IgD-negative memory B cell (primary cell): ENCODE measurements around the gene SLC15A3. TPM values are rescaled to one million over a fixed set of nuclear protein-coding genes. Genes with fewer than 3 reads are reported as not detected.

Experiments used
- H3K27ac Mint-ChIP-seq, 3 donors: one replicate each; pipeline ENCODE4 v1.8.0; 2020 to 2022; ENCODE audit warnings: mild to moderate bottlenecking in 3 of 3, mixed read lengths in 3 of 3, moderate library complexity in 1 of 3
- H3K27me3 Mint-ChIP-seq: one replicate; pipeline ENCODE4 v1.8.0; 2021; ENCODE audit warnings: mixed read lengths
- H3K36me3 Mint-ChIP-seq: one replicate; pipeline ENCODE4 v1.8.0; 2020; ENCODE audit warnings: mild to moderate bottlenecking, mixed read lengths
- H3K4me1 Mint-ChIP-seq, 3 donors: one replicate each; pipeline ENCODE4 v1.8.0; 2020 to 2022; ENCODE audit warnings: mixed read lengths in 3 of 3, mild to moderate bottlenecking in 1 of 3
- H3K4me3 Mint-ChIP-seq, 4 donors: one replicate each; pipeline ENCODE4 v1.8.0; 2020 to 2022; ENCODE audit warnings: mild to moderate bottlenecking in 4 of 4, mixed read lengths in 4 of 4, moderate library complexity in 3 of 4
- H3K9me3 Mint-ChIP-seq, 3 donors: one replicate each; pipeline ENCODE4 v1.8.0; 2020 to 2021; ENCODE audit warnings: mixed read lengths in 3 of 3, mild to moderate bottlenecking in 1 of 3
- polyA plus RNA-seq: library from polyadenylated mRNA; unstranded; fragments of 300-500 nt; fragmentation: Illumina TruSeq; gene quantifications from one replicate; pipeline ENCODE4 v1.2.3, GENCODE V29; 2021

Gene SLC15A3
- polyA plus RNA-seq, 1 donor from 2014 or later: 15.2 TPM

GRCh38 chr11:60934790-60935605, 17.0 kb downstream of the SLC15A3 start:
- Mint-ChIP-seq H3K9me3 (peaks cover 0 to 2% (median 0%) of the 10 kb centered on the region in 3 donors), H3K36me3 (peaks cover 3% of the 10 kb centered on the region), H3K4me1 (peaks cover 25 to 27% (median 25%) of the 10 kb centered on the region in 3 donors), H3K4me3 (peak overlapping the region in 2 of 4 donors; percentile 56), H3K27me3 (no peaks in the 10 kb centered on the region), H3K27ac (peak overlapping the region; percentile 85 to 89 (median 86))

- H3K27me3 Mint-ChIP-seq: no peaks in the 10 kb centered on the region
- peaks cover 25 to 29% (median 29%) of the 10 kb centered on the region in 3 donors for H3K4me1 Mint-ChIP-seq
- peaks cover 0 to 2% (median 0%) of the 10 kb centered on the region in 3 donors for H3K9me3 Mint-ChIP-seq
- H3K36me3 Mint-ChIP-seq: no peaks in the 10 kb centered on the region
- peak overlapping the region in 1 of 4 donors; percentile 9 for H3K4me3 Mint-ChIP-seq
- H3K27ac Mint-ChIP-seq: peak overlapping the region; percentile 73 to 99 (median 94)
Measured at GRCh38 chr11:60934124-60934789, 17.7 kb downstream of the SLC15A3 start.

- Mint-ChIP-seq H3K36me3 (no peaks in the 10 kb centered on the region), H3K27ac (peak overlapping the region; percentile 23 to 99 (median 94)), H3K27me3 (no peaks in the 10 kb centered on the region)
Measured at GRCh38 chr11:60933416-60934123, 18.4 kb downstream of the SLC15A3 start.

GRCh38 chr11:60932605-60933356, 19.2 kb downstream of the SLC15A3 start:
- H3K36me3 Mint-ChIP-seq: no peaks in the 10 kb centered on the region
- no peaks in the 10 kb centered on the region for H3K27me3 Mint-ChIP-seq
- peak overlapping the region; percentile 78 to 99 (median 94) for H3K27ac Mint-ChIP-seq
- peak overlapping the region; percentile 60 to 85 (median 77) for H3K4me3 Mint-ChIP-seq
- H3K4me1 Mint-ChIP-seq: peaks cover 25 to 29% (median 29%) of the 10 kb centered on the region in 3 donors
- H3K9me3 Mint-ChIP-seq: peaks cover 0 to 2% (median 0%) of the 10 kb centered on the region in 3 donors

More at GRCh38 chr11:60933416-60934123, 18.4 kb downstream of the SLC15A3 start:
- H3K4me3 Mint-ChIP-seq: peak overlapping the region in 2 of 4 donors; percentile 9 to 66
- peaks cover 25 to 29% (median 29%) of the 10 kb centered on the region in 3 donors for H3K4me1 Mint-ChIP-seq
- H3K9me3 Mint-ChIP-seq: peaks cover 0 to 2% (median 0%) of the 10 kb centered on the region in 3 donors

GRCh38 chr11:60931917-60932316, 20.1 kb downstream of the SLC15A3 start:
- Mint-ChIP-seq H3K4me1 (peaks cover 25 to 29% (median 29%) of the 10 kb centered on the region in 3 donors), H3K36me3 (no peaks in the 10 kb centered on the region), H3K9me3 (peaks cover 0 to under 1% (median 0%) of the 10 kb centered on the region in 3 donors), H3K4me3 (peak overlapping the region; percentile 60 to 93 (median 84)), H3K27me3 (no peaks in the 10 kb centered on the region), H3K27ac (peak overlapping the region; percentile 94 to 99 (median 97))

GRCh38 chr11:60930394-60930793, 21.6 kb downstream of the SLC15A3 start:
- no peaks in the 10 kb centered on the region for H3K36me3 Mint-ChIP-seq
- H3K27me3 Mint-ChIP-seq: no peaks in the 10 kb centered on the region
- H3K4me1 Mint-ChIP-seq: peaks cover 30 to 34% (median 31%) of the 10 kb centered on the region in 3 donors
- no peaks in the 10 kb centered on the region for H3K9me3 Mint-ChIP-seq
- peak overlapping the region in 1 of 4 donors; percentile 85 for H3K4me3 Mint-ChIP-seq
- peak overlapping the region in 2 of 3 donors; percentile 39 to 99 for H3K27ac Mint-ChIP-seq

- Mint-ChIP-seq H3K27ac (peak overlapping the region in 1 of 3 donors; percentile 7), H3K27me3 (peaks cover 3% of the 10 kb centered on the region)
Measured at GRCh38 chr11:60929764-60930163, 22.2 kb downstream of the SLC15A3 start.

GRCh38 chr11:60928563-60929001, 23.4 kb downstream of the SLC15A3 start:
- H3K9me3 Mint-ChIP-seq: no peaks in the 10 kb centered on the region
- no peaks in the 10 kb centered on the region for H3K36me3 Mint-ChIP-seq
- peaks cover 7% of the 10 kb centered on the region for H3K27me3 Mint-ChIP-seq
- peak overlapping the region in 1 of 4 donors; percentile 68 for H3K4me3 Mint-ChIP-seq
- peaks cover 31 to 35% (median 33%) of the 10 kb centered on the region in 3 donors for H3K4me1 Mint-ChIP-seq
- H3K27ac Mint-ChIP-seq: peak overlapping the region in 1 of 3 donors; percentile 45

More at GRCh38 chr11:60929764-60930163, 22.2 kb downstream of the SLC15A3 start:
- H3K4me1 Mint-ChIP-seq: peaks cover 34 to 37% (median 34%) of the 10 kb centered on the region in 3 donors
- H3K36me3 Mint-ChIP-seq: no peaks in the 10 kb centered on the region
- H3K4me3 Mint-ChIP-seq: peak overlapping the region in 2 of 4 donors; percentile 24 to 36
- no peaks in the 10 kb centered on the region for H3K9me3 Mint-ChIP-seq

GRCh38 chr11:60927600-60927999, 24.4 kb downstream of the SLC15A3 start:
- Mint-ChIP-seq H3K36me3 (no peaks in the 10 kb centered on the region), H3K9me3 (no peaks in the 10 kb centered on the region), H3K27me3 (peaks cover 10% of the 10 kb centered on the region), H3K27ac (no peak overlapping the region), H3K4me3 (peak overlapping the region in 1 of 4 donors; percentile 14), H3K4me1 (peaks cover 32 to 34% (median 32%) of the 10 kb centered on the region in 3 donors)

GRCh38 chr11:60927061-60927592, 24.8 kb downstream of the SLC15A3 start:
- Mint-ChIP-seq H3K4me1 (peaks cover 28 to 31% (median 28%) of the 10 kb centered on the region in 3 donors), H3K27ac (peak overlapping the region in 1 of 3 donors; percentile 37), H3K4me3 (peak overlapping the region in 1 of 4 donors; percentile 56), H3K36me3 (peaks cover 4% of the 10 kb centered on the region), H3K27me3 (peaks cover 13% of the 10 kb centered on the region), H3K9me3 (no peaks in the 10 kb centered on the region)

- Mint-ChIP-seq H3K36me3 (peaks cover 5% of the 10 kb centered on the region), H3K27ac (peak overlapping the region in 1 of 3 donors; percentile 37), H3K9me3 (no peaks in the 10 kb centered on the region), H3K4me1 (peaks cover 22 to 26% (median 24%) of the 10 kb centered on the region in 3 donors), H3K4me3 (peak overlapping the region in 1 of 4 donors; percentile 56), H3K27me3 (peaks cover 14% of the 10 kb centered on the region)
Measured at GRCh38 chr11:60926500-60926899, 25.5 kb downstream of the SLC15A3 start.

GRCh38 chr11:60925868-60926267, 26.1 kb downstream of the SLC15A3 start:
- Mint-ChIP-seq H3K4me3 (peak overlapping the region; percentile 39 to 86 (median 66)), H3K27ac (peak overlapping the region in 1 of 3 donors; percentile 3), H3K9me3 (no peaks in the 10 kb centered on the region), H3K27me3 (peaks cover 14% of the 10 kb centered on the region), H3K4me1 (peaks cover 17 to 20% (median 17%) of the 10 kb centered on the region in 3 donors), H3K36me3 (peaks cover 5% of the 10 kb centered on the region)
